ENCODE results near the gene C16orf95.

GRCh38 chr16:87271256-87271655, 45.9 kb downstream of the C16orf95 start:
- TF ChIP-seq, protein P1, sequence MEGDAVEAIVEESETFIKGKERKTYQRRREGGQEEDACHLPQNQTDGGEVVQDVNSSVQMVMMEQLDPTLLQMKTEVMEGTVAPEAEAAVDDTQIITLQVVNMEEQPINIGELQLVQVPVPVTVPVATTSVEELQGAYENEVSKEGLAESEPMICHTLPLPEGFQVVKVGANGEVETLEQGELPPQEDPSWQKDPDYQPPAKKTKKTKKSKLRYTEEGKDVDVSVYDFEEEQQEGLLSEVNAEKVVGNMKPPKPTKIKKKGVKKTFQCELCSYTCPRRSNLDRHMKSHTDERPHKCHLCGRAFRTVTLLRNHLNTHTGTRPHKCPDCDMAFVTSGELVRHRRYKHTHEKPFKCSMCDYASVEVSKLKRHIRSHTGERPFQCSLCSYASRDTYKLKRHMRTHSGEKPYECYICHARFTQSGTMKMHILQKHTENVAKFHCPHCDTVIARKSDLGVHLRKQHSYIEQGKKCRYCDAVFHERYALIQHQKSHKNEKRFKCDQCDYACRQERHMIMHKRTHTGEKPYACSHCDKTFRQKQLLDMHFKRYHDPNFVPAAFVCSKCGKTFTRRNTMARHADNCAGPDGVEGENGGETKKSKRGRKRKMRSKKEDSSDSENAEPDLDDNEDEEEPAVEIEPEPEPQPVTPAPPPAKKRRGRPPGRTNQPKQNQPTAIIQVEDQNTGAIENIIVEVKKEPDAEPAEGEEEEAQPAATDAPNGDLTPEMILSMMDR (IDR thresholded peaks at IDR 0.05), result no peak
- no peak for TF ChIP-seq POLR2A (IDR thresholded peaks at IDR 0.05)
- TF ChIP-seq POLR2AphosphoS5 (IDR thresholded peaks at IDR 0.05), result no peak
- TF ChIP-seq EP300 (IDR thresholded peaks at IDR 0.05), result no peak

All from sigmoid colon (tissue), 4 donors.